Activated gamma-delta T cell (primary cell): Measurements from ENCODE around the gene CDPF1.
"Not testable (repeated sequence)": the region's sequence is repeated elsewhere in the genome, so short reads cannot be mapped to it uniquely, and the experiment has no call there.

ENCODE experiments used
- DNase-seq: peaks from one replicate; lab custom pipeline; 2025; lab: John Stamatoyannopoulos, UW

Gene CDPF1

GRCh38 chr22:46281866-46282678 lies 32.0 kb upstream of the CDPF1 start:
- no peak for DNase-seq

GRCh38 chr22:46280999-46281623 lies 31.0 kb upstream of the CDPF1 start:
- peak; percentile 40 for DNase-seq

GRCh38 chr22:46280063-46280817 lies 30.1 kb upstream of the CDPF1 start:
- DNase-seq, result no peak

GRCh38 chr22:46278656-46279645 lies 28.9 kb upstream of the CDPF1 start:
- no peak for DNase-seq

GRCh38 chr22:46276563-46276962 lies 26.5 kb upstream of the CDPF1 start:
- DNase-seq, result no peak

GRCh38 chr22:46275455-46276122 lies 25.5 kb upstream of the CDPF1 start:
- DNase-seq, result no peak

GRCh38 chr22:46274381-46274780 lies 24.3 kb upstream of the CDPF1 start:
- DNase-seq, result no peak

GRCh38 chr22:46273432-46274148 lies 23.5 kb upstream of the CDPF1 start:
- no peak for DNase-seq

- no peak for DNase-seq
These were observed 22.8 kb upstream of the CDPF1 start for GRCh38 chr22:46272762-46273431.

GRCh38 chr22:46272196-46272595 lies 22.1 kb upstream of the CDPF1 start:
- DNase-seq, result no peak

GRCh38 chr22:46269564-46269963 lies 19.5 kb upstream of the CDPF1 start:
- DNase-seq, result no peak

- peak; percentile 51 for DNase-seq
These were observed 17.6 kb upstream of the CDPF1 start, which contains the start of gene TTC38 for GRCh38 chr22:46267431-46268279. TTC38 (plus strand) TSS chr22:46268008; CDS start chr22:46268040, 32 bp downstream.

- not testable (repeated sequence) for DNase-seq
These were observed 15.5 kb upstream of the CDPF1 start for GRCh38 chr22:46265627-46266026.

- DNase-seq, result not testable (repeated sequence)
These were observed 14.4 kb upstream of the CDPF1 start for GRCh38 chr22:46264520-46264919.

- no peak for DNase-seq
These were observed 13.1 kb upstream of the CDPF1 start, which contains the start of gene PKDREJ for GRCh38 chr22:46263216-46263590. PKDREJ (minus strand) TSS chr22:46263343; CDS start chr22:46263322, 21 bp downstream.

GRCh38 chr22:46262449-46263215 lies 12.5 kb upstream of the CDPF1 start:
- peak; percentile 30 for DNase-seq

GRCh38 chr22:46260038-46260437 lies 9.9 kb upstream of the CDPF1 start:
- no peak for DNase-seq

GRCh38 chr22:46259374-46259773 lies 9.3 kb upstream of the CDPF1 start:
- DNase-seq, result no peak
